SK-N-SH treated with all-trans-retinoic acid at 6 μM for 48 hours (cell line): ENCODE results near the gene MVD.

Experiments used
- ISL1 ChIP-seq: fragments of 250-450 bp; sonication (Bioruptor Pico); IDR thresholded peaks from 2 replicates; pipeline ENCODE4 v2.1.2; 2022; ENCODE audit warnings: mild to moderate bottlenecking, moderate library complexity
- RARB ChIP-seq: fragments of 250-450 bp; sonication (Bioruptor Pico); IDR thresholded peaks from 2 replicates; pipeline ENCODE4 v1.8.0; 2021; ENCODE audit warnings: mild to moderate bottlenecking, moderate library complexity
- ZFP30 ChIP-seq: fragments of 450-650 bp; formaldehyde crosslinking; IDR thresholded peaks from 2 replicates; pipeline ENCODE4 v1.5.0; 2022; ENCODE audit warnings: mild to moderate bottlenecking, moderate library complexity

DNA sequence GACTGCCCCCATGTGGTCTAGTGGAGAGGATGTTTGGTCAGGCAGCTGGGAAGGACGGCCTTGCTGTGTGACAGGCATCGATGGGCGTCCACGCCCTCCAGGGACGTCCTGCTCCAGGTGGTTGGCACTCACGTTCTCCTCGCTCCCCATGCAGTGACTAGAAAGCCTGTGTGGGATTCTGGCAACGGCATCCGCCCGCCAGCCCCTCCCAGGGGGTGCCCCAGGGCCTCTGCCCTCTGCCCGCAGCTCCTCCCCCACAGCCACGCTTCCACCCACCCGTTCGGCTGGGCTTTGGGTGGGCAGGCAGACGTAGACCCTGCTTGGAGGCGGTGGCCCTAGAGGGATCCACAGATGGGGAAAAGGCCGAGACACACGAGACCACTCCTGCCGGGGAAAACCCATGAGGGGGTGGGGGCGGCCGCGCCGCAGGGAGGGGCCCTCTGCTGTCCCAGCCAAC, 29.2 kb downstream of the MVD start:
- no peak for TF ChIP-seq RARB (CRISPR knock-in tag)
- TF ChIP-seq ZFP30 (CRISPR knock-in tag) = no peak
- TF ChIP-seq ISL1 = no peak
